Esophagus muscularis mucosa (tissue), 4 donors: Measurements from ENCODE around the gene PPP2R5C.

Source experiments
- EP300 ChIP-seq: sonication (generic); formaldehyde crosslinking; IDR thresholded peaks from one replicate; pipeline ENCODE4 v1.6.1; 2017; ENCODE audit warnings: antibody characterized with exemption
- POLR2AphosphoS5 ChIP-seq, 2 donors: sonication (generic); formaldehyde crosslinking; IDR thresholded peaks; one replicate each; pipeline ENCODE4 v1.6.1; 2017; ENCODE audit warnings: antibody characterized with exemption in 2 of 2
- TF ChIP-seq, protein P1 (sequence below), 3 experiments: fragments of 200-600 bp in 2 of 3; fragments of 450-650 bp in 1 of 3; sonication (generic) in 2 of 3; IDR thresholded peaks; one replicate each; pipeline ENCODE4 v1.5.1; 2017 to 2019; ENCODE audit warnings: antibody characterized with exemption in 3 of 3, mild to moderate bottlenecking in 2 of 3, moderate library complexity in 1 of 3

DNA sequence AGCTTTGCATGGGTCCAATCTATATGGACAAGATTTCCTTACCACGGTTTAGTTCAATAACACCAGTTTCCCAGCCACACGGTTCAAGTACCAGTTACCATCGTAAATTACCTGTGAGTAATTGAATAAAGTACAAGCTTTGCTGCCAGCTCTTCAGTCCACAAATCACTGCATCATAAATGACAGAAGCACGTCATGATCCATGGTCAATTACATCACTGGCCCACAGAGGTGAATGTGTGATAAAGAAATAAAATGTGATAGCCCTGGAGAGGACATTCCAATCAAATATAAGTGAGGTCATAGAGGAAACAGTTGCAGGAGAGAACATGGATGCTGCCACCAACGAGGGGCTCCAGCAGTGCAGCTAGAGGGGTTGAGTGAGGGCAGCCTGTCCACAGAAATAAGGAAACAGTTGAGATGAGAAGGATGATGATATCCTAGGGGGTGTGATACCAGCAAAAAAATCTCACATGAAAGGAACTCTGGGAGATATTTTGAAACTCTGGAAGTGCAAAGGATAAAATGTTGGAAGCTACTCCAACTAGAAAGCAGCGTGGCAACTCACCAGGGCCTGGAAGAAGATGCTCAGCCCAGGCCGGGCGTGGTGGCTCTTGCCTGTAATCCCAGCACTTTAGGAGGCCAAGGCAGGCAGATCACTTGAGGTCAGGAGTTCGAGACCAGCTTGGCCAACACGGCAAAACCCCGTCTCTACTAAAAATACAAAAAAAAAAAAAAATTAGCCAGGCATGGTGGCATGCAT lies 197.1 kb downstream of the PPP2R5C start:
- no peak for TF ChIP-seq POLR2AphosphoS5 (IDR thresholded peaks at IDR 0.05)
- TF ChIP-seq, protein P1, sequence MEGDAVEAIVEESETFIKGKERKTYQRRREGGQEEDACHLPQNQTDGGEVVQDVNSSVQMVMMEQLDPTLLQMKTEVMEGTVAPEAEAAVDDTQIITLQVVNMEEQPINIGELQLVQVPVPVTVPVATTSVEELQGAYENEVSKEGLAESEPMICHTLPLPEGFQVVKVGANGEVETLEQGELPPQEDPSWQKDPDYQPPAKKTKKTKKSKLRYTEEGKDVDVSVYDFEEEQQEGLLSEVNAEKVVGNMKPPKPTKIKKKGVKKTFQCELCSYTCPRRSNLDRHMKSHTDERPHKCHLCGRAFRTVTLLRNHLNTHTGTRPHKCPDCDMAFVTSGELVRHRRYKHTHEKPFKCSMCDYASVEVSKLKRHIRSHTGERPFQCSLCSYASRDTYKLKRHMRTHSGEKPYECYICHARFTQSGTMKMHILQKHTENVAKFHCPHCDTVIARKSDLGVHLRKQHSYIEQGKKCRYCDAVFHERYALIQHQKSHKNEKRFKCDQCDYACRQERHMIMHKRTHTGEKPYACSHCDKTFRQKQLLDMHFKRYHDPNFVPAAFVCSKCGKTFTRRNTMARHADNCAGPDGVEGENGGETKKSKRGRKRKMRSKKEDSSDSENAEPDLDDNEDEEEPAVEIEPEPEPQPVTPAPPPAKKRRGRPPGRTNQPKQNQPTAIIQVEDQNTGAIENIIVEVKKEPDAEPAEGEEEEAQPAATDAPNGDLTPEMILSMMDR (IDR thresholded peaks at IDR 0.05) = no peak
- TF ChIP-seq EP300 = no peak
